22Rv1 (cell line): ENCODE measurements around the gene CXCR6.

Experiments used
- H3K27ac ChIP-seq: fragments of 450-650 bp; 2 replicates; pipeline ENCODE4 v1.5.1; 2017
- ZFX ChIP-seq: fragments of 450-650 bp; IDR thresholded peaks from 2 replicates; pipeline ENCODE4 v1.6.1; 2017; ENCODE audit warnings: antibody characterized with exemption, borderline replicate concordance
- TF ChIP-seq, protein P1 (sequence below): fragments of 450-650 bp; IDR thresholded peaks from 2 replicates; pipeline ENCODE4 v1.5.1; 2017; ENCODE audit warnings: mild to moderate bottlenecking

The CXCR6 gene

GRCh38 chr3:45907769-45908705 is 35.2 kb upstream of the CXCR6 start:
- TF ChIP-seq, protein P1, sequence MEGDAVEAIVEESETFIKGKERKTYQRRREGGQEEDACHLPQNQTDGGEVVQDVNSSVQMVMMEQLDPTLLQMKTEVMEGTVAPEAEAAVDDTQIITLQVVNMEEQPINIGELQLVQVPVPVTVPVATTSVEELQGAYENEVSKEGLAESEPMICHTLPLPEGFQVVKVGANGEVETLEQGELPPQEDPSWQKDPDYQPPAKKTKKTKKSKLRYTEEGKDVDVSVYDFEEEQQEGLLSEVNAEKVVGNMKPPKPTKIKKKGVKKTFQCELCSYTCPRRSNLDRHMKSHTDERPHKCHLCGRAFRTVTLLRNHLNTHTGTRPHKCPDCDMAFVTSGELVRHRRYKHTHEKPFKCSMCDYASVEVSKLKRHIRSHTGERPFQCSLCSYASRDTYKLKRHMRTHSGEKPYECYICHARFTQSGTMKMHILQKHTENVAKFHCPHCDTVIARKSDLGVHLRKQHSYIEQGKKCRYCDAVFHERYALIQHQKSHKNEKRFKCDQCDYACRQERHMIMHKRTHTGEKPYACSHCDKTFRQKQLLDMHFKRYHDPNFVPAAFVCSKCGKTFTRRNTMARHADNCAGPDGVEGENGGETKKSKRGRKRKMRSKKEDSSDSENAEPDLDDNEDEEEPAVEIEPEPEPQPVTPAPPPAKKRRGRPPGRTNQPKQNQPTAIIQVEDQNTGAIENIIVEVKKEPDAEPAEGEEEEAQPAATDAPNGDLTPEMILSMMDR, result no peak
- TF ChIP-seq ZFX, result no peak
- no peak overlapping the region for H3K27ac ChIP-seq

- TF ChIP-seq, protein P1, result no peak
- no peak for TF ChIP-seq ZFX
- H3K27ac ChIP-seq, result no peak overlapping the region
Measured at GRCh38 chr3:45908761-45909160, 34.5 kb upstream of the CXCR6 start.

DNA sequence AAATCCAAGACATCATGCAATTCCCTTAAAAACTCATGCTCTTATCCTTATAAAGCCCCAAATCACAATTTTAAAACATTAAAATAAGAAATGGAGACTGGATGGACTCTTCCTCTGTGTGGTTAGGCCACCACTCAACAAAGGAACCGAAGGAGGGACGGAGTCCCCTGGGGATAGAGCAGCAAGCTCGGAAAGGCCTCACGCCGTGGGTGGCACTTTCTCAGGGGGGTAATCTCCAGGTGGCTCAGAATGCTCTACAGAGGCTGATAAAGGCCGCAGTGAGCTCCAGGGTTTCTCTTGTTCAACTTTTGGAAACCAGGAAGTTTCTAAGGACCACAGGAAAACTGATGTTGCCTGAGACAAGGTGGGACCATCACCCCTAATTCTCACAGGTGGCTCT is 33.7 kb upstream of the CXCR6 start:
- TF ChIP-seq, protein P1, result no peak
- no peak for TF ChIP-seq ZFX
- H3K27ac ChIP-seq, result no peak overlapping the region

- TF ChIP-seq, protein P1, result no peak
- TF ChIP-seq ZFX, result no peak
- H3K27ac ChIP-seq, result no peak overlapping the region
Measured at GRCh38 chr3:45910892-45911291, 32.4 kb upstream of the CXCR6 start.

- H3K27ac ChIP-seq, result no peak overlapping the region
- TF ChIP-seq, protein P1, result no peak
- no peak for TF ChIP-seq ZFX
Measured at GRCh38 chr3:45911511-45912226, 31.6 kb upstream of the CXCR6 start.

- no peak overlapping the region for H3K27ac ChIP-seq
- no peak for TF ChIP-seq ZFX
- TF ChIP-seq, protein P1, result no peak
Measured at GRCh38 chr3:45912435-45912834, 30.8 kb upstream of the CXCR6 start.
